Neural cell (in vitro differentiated cells): ENCODE measurements around the gene LYPD1. TPM values are rescaled to one million over a fixed set of nuclear protein-coding genes. Genes with fewer than 3 reads are reported as not detected.

Experiments
- H2AFZ ChIP-seq: fragments of 200-600, 300-800 bp; sonication (generic), shearing (Covaris generic); 2 replicates; pipeline ENCODE4 v1.6.0; 2014; ENCODE audit warnings: low read depth, mild to moderate bottlenecking, antibody characterized with exemption, low read length, moderate library complexity
- H3F3A ChIP-seq: fragments of 200-600 bp; shearing (Covaris generic); 2 replicates; pipeline ENCODE4 v1.6.1; 2016; ENCODE audit warnings: mild to moderate bottlenecking, moderate library complexity, mixed read lengths, antibody characterized with exemption, low read length; ENCODE audit not compliant: insufficient read depth, poor library complexity, severe bottlenecking
- H3K27ac ChIP-seq: fragments of 200-600, 300-800 bp; sonication (generic), shearing (Covaris generic); 2 replicates; pipeline ENCODE4 v1.5.1; 2014; ENCODE audit warnings: mild to moderate bottlenecking, low read length, moderate library complexity
- H3K27me3 ChIP-seq: fragments of 300-800, 200-600 bp; sonication (generic), shearing (Covaris generic); 2 replicates; pipeline ENCODE4 v1.6.0; 2014; ENCODE audit warnings: mild to moderate bottlenecking, low read depth, low read length, moderate library complexity; ENCODE audit not compliant: insufficient read depth
- H3K36me3 ChIP-seq: fragments of 300-800, 200-600 bp; sonication (generic), shearing (Covaris generic); 2 replicates; pipeline ENCODE4 v1.5.1; 2014; ENCODE audit warnings: mild to moderate bottlenecking, antibody characterized with exemption, low read length, moderate library complexity; ENCODE audit not compliant: insufficient read depth
- H3K4me2 ChIP-seq: fragments of 300-800, 200-600 bp; sonication (generic), shearing (Covaris generic); 2 replicates; pipeline ENCODE4 v1.6.0; 2014; ENCODE audit warnings: mild to moderate bottlenecking, low read length
- H3K4me3 ChIP-seq: fragments of 300-800, 200-600 bp; sonication (generic), shearing (Covaris generic); 2 replicates; pipeline ENCODE4 v1.5.1; 2014; ENCODE audit warnings: mild to moderate bottlenecking, low read length, moderate library complexity
- H3K79me2 ChIP-seq: fragments of 200-600 bp; shearing (Covaris generic); replicated peaks from 2 replicates; pipeline ENCODE4 v1.6.0; 2014; ENCODE audit warnings: mild to moderate bottlenecking, low read length, moderate library complexity; ENCODE audit not compliant: insufficient read depth
- H3K9ac ChIP-seq: fragments of 300-800, 200-600 bp; sonication (generic), shearing (Covaris generic); 2 replicates; pipeline ENCODE4 v1.6.1; 2016; ENCODE audit warnings: mild to moderate bottlenecking, low read length, mixed read lengths
- H3K9me2 ChIP-seq: fragments of 200-600 bp; shearing (Covaris generic); 2 replicates; pipeline ENCODE4 v1.6.1; 2016; ENCODE audit warnings: mild to moderate bottlenecking, low read length, mixed read lengths; ENCODE audit not compliant: insufficient read depth
- H3K9me3 ChIP-seq: fragments of 200-600, 300-800 bp; sonication (generic), shearing (Covaris generic); 2 replicates; pipeline ENCODE4 v1.6.1; 2016; ENCODE audit warnings: mild to moderate bottlenecking, mixed run types, low read length, moderate library complexity, mixed read lengths
- H4K20me1 ChIP-seq: fragments of 200-600 bp; shearing (Covaris generic); 2 replicates; pipeline ENCODE4 v1.6.1; 2016; ENCODE audit warnings: mild to moderate bottlenecking, mixed run types; ENCODE audit not compliant: insufficient read depth
- EP300 ChIP-seq: fragments of 450-650 bp; conservative IDR thresholded peaks from 2 replicates; pipeline ENCODE4 v1.6.1; 2014; ENCODE audit warnings: antibody characterized with exemption, mild to moderate bottlenecking, moderate library complexity; ENCODE audit not compliant: poor library complexity, severe bottlenecking
- EZH2 ChIP-seq: fragments of 200-600, 300-800 bp; shearing (Covaris generic), sonication (generic); IDR thresholded peaks from 2 replicates; pipeline ENCODE4 v1.6.1; 2014; ENCODE audit warnings: antibody characterized with exemption, low read length, borderline replicate concordance, mild to moderate bottlenecking; ENCODE audit not compliant: insufficient read depth, poor library complexity, severe bottlenecking
- MXI1 ChIP-seq: fragments of 450-650 bp; conservative IDR thresholded peaks from 2 replicates; pipeline ENCODE4 v1.6.1; 2014; ENCODE audit warnings: antibody characterized with exemption, mild to moderate bottlenecking; ENCODE audit not compliant: poor library complexity, severe bottlenecking
- POLR2AphosphoS5 ChIP-seq: IDR thresholded peaks from 2 replicates; pipeline ENCODE4 v1.6.1; 2012
- RAD21 ChIP-seq: fragments of 450-650 bp; conservative IDR thresholded peaks from 2 replicates; pipeline ENCODE4 v1.6.1; 2014; ENCODE audit warnings: antibody characterized with exemption, mild to moderate bottlenecking, moderate library complexity
- SMC3 ChIP-seq: fragments of 450-650 bp; conservative IDR thresholded peaks from 2 replicates; pipeline ENCODE4 v1.6.1; 2014; ENCODE audit warnings: antibody characterized with exemption, mild to moderate bottlenecking, moderate library complexity; ENCODE audit not compliant: poor library complexity
- TAF1 ChIP-seq: IDR thresholded peaks from 2 replicates; pipeline ENCODE4 v1.6.1; 2012; ENCODE audit warnings: low read depth
- polyA plus RNA-seq: library from polyadenylated mRNA; depleted of rRNA; stranded (reverse); fragments of >200 nt; gene quantifications from 2 replicates; pipeline ENCODE4 v1.2.3, GENCODE V29; 2014
- TF ChIP-seq, protein P1 (sequence below): IDR thresholded peaks from 2 replicates; pipeline ENCODE4 v1.6.1; 2012; ENCODE audit warnings: borderline replicate concordance
- TF ChIP-seq, protein P2 (sequence below): fragments of 450-650 bp; IDR thresholded peaks from 2 replicates; pipeline ENCODE4 v1.5.1; 2014; ENCODE audit warnings: antibody characterized with exemption, mild to moderate bottlenecking, moderate library complexity; ENCODE audit not compliant: poor library complexity, severe bottlenecking

LYPD1 gene
- polyA plus RNA-seq, 1 donor from 2014 or later = 78.2 TPM

DNA sequence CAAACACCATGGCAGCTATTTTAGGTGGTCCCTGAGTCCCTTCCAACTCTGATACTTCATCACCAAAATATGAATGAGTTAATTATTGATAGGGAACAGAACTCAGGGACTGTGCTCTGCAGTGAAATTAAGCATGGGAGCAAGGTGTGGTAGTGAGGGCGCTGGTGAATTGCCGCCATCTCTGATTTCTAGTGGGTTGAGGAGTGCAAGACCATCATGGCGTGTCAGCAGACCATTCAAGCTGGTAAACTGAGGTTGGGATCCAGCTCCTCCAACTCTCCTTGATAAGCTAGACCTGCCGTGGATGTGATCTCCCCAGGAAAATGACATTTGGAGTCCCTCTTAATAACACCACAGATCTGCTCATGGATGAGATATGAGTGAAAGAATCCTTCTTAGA, 70.4 kb downstream of the LYPD1 start:
- Histone ChIP-seq H3K27me3 (no peaks in the 10 kb centered on the region), H3K4me2 (no peak overlapping the region), H2AFZ (no peak overlapping the region), H4K20me1 (no peaks in the 10 kb centered on the region), H3K79me2 (no peaks in the 10 kb centered on the region), H3K9ac (no peak overlapping the region), H3K27ac (no peak overlapping the region), H3K36me3 (no peaks in the 10 kb centered on the region), H3K4me3 (no peak overlapping the region), H3K9me2 (no peaks in the 10 kb centered on the region), H3F3A (no peaks in the 10 kb centered on the region), H3K9me3 (no peaks in the 10 kb centered on the region)
- TF ChIP-seq, protein P1, sequence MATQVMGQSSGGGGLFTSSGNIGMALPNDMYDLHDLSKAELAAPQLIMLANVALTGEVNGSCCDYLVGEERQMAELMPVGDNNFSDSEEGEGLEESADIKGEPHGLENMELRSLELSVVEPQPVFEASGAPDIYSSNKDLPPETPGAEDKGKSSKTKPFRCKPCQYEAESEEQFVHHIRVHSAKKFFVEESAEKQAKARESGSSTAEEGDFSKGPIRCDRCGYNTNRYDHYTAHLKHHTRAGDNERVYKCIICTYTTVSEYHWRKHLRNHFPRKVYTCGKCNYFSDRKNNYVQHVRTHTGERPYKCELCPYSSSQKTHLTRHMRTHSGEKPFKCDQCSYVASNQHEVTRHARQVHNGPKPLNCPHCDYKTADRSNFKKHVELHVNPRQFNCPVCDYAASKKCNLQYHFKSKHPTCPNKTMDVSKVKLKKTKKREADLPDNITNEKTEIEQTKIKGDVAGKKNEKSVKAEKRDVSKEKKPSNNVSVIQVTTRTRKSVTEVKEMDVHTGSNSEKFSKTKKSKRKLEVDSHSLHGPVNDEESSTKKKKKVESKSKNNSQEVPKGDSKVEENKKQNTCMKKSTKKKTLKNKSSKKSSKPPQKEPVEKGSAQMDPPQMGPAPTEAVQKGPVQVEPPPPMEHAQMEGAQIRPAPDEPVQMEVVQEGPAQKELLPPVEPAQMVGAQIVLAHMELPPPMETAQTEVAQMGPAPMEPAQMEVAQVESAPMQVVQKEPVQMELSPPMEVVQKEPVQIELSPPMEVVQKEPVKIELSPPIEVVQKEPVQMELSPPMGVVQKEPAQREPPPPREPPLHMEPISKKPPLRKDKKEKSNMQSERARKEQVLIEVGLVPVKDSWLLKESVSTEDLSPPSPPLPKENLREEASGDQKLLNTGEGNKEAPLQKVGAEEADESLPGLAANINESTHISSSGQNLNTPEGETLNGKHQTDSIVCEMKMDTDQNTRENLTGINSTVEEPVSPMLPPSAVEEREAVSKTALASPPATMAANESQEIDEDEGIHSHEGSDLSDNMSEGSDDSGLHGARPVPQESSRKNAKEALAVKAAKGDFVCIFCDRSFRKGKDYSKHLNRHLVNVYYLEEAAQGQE = no peak
- no peak for TF ChIP-seq EZH2
- no peak for TF ChIP-seq EP300
- TF ChIP-seq POLR2AphosphoS5 = no peak
- no peak for TF ChIP-seq TAF1
- no peak for TF ChIP-seq SMC3
- TF ChIP-seq, protein P2, sequence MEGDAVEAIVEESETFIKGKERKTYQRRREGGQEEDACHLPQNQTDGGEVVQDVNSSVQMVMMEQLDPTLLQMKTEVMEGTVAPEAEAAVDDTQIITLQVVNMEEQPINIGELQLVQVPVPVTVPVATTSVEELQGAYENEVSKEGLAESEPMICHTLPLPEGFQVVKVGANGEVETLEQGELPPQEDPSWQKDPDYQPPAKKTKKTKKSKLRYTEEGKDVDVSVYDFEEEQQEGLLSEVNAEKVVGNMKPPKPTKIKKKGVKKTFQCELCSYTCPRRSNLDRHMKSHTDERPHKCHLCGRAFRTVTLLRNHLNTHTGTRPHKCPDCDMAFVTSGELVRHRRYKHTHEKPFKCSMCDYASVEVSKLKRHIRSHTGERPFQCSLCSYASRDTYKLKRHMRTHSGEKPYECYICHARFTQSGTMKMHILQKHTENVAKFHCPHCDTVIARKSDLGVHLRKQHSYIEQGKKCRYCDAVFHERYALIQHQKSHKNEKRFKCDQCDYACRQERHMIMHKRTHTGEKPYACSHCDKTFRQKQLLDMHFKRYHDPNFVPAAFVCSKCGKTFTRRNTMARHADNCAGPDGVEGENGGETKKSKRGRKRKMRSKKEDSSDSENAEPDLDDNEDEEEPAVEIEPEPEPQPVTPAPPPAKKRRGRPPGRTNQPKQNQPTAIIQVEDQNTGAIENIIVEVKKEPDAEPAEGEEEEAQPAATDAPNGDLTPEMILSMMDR = no peak
- no peak for TF ChIP-seq RAD21
- no peak for TF ChIP-seq MXI1

DNA sequence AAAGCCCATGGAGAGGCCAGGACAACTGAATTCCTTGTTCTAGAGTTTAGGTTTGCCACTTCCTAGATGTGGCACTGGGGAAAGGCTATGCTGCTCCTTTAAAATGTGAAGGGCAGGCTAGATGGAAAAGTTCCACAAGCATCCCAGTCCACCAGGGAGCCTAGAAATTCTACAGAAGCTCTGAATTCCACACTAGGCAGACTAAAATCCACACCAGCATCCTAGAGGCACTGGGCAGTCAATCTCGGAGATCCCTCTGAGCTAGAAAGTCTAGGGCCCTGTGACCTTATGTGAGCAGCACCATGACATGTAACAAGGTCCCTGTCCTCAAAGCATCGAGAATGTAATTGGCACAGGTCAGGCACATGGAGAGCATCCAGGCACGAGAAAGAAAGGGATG, 71.5 kb downstream of the LYPD1 start:
- Histone ChIP-seq H3K9ac (no peak overlapping the region), H3K79me2 (no peaks in the 10 kb centered on the region), H3K27ac (no peak overlapping the region), H2AFZ (no peak overlapping the region), H3K27me3 (no peaks in the 10 kb centered on the region), H3K9me2 (no peaks in the 10 kb centered on the region), H3K36me3 (no peaks in the 10 kb centered on the region), H3F3A (no peaks in the 10 kb centered on the region), H3K4me3 (no peak overlapping the region), H4K20me1 (no peaks in the 10 kb centered on the region), H3K9me3 (no peaks in the 10 kb centered on the region), H3K4me2 (no peak overlapping the region)
- TF ChIP-seq EP300 (no peak), TAF1 (no peak), SMC3 (no peak), RAD21 (no peak), EZH2 (no peak), MXI1 (no peak), POLR2AphosphoS5 (no peak)
- TF ChIP-seq, protein P1 = no peak
- TF ChIP-seq, protein P2 = no peak
